GM13976 (cell line): ENCODE results near the gene ACSF3.
A peak's percentile ranks its signal among the peaks of the same experiment; 100 is the strongest.
"Not testable (repeated sequence)": the region's sequence is repeated elsewhere in the genome, so short reads cannot be mapped to it uniquely, and the experiment has no call there.

Experiments used
- DNase-seq: peaks from one replicate; pipeline ENCODE4 v3.0.0; 2012; ENCODE audit warnings: low spot score
- CTCF ChIP-seq: IDR thresholded peaks from 2 replicates; pipeline ENCODE4 v1.5.1; 2012; ENCODE audit warnings: borderline replicate concordance, mild to moderate bottlenecking; ENCODE audit not compliant: insufficient read depth; ENCODE audit errors: extremely low read depth, missing control alignments, control extremely low read depth
- in situ Hi-C: fragments of 300-500 bp; cut with MboI; formaldehyde crosslinking; loops from one replicate; pipeline ENCODE4 v1.12.0; 2022; ENCODE audit warnings: low sequenced_read_pairs, mixed read lengths, inconsistent platforms; ENCODE audit not compliant: unreplicated experiment

The ACSF3 gene

GRCh38 chr16:89190150-89190958, 96.7 kb downstream of the ACSF3 start:
- DNase-seq = no peak
- TF ChIP-seq CTCF = no peak
- in situ Hi-C loops = no loop called here

GRCh38 chr16:89191033-89191900, 97.6 kb downstream of the ACSF3 start:
- no peak for DNase-seq
- no peak for TF ChIP-seq CTCF
- in situ Hi-C loops = no loop called here

GRCh38 chr16:89191901-89192185, 98.2 kb downstream of the ACSF3 start:
- DNase-seq = no peak
- in situ Hi-C loops = no loop called here
- TF ChIP-seq CTCF = no peak

GRCh38 chr16:89192186-89192955, 98.7 kb downstream of the ACSF3 start:
- peak; percentile 87 for DNase-seq
- in situ Hi-C loops = not testable (repeated sequence)

- peak; percentile 87 for DNase-seq
- no peak for TF ChIP-seq CTCF
- in situ Hi-C loops = no loop called here
Observed at GRCh38 chr16:89192956-89193575, 99.4 kb downstream of the ACSF3 start.

- TF ChIP-seq CTCF = no peak
- DNase-seq = no peak
- in situ Hi-C loops = no loop called here
Observed at GRCh38 chr16:89193576-89194293, 100.1 kb downstream of the ACSF3 start.
